Pancreas (tissue), 10 donors: ENCODE results near the gene CBFA2T2. TPM values are rescaled to one million over a fixed set of nuclear protein-coding genes. Genes with fewer than 3 reads are reported as not detected.
"Not testable (repeated sequence)": the region's sequence is repeated elsewhere in the genome, so short reads cannot be mapped to it uniquely, and the experiment has no call there.

Experiments used
- ATAC-seq, 4 donors: fragments of 200-7000 bp; cut with Tn5 transposase; one replicate each; pipeline versions ENCODE4 v1.8.0 to v1.9.1; 2020; ENCODE audit warnings: mild to moderate bottlenecking in 4 of 4, moderate library complexity in 4 of 4
- DNase-seq, 6 donors: peaks; one replicate each; pipeline ENCODE4 v3.0.0-alpha.2; 2020
- FAIRE-seq: peaks from 2 replicates; lab custom pipeline; 2012; peaks lifted over from hg19 to GRCh38; lab: Jason Lieb, UNC
- H3K27ac ChIP-seq, 4 donors: fragments of 200-600 bp; sonication (generic); 1 replicate in 3 of 4; 2 replicates in 1 of 4; pipeline versions ENCODE4 v1.5.0 to v1.8.0; 2020
- H3K27me3 ChIP-seq, 4 donors: fragments of 200-600 bp; one replicate each; pipeline ENCODE4 v1.8.0; 2021
- H3K36me3 ChIP-seq, 3 donors: fragments of 200-600 bp; sonication (generic) in 1 of 3; one replicate each; pipeline versions ENCODE4 v1.5.0 to v1.8.0; 2020 to 2021
- H3K4me1 ChIP-seq, 3 donors: fragments of 200-600 bp; one replicate each; pipeline ENCODE4 v1.8.0; 2021
- H3K4me3 ChIP-seq, 4 donors: fragments of 200-600 bp; sonication (generic) in 2 of 4; one replicate each; pipeline versions ENCODE4 v1.5.0 to v1.8.0; 2020 to 2021
- H3K9me3 ChIP-seq, 4 donors: fragments of 200-600 bp; one replicate each; pipeline ENCODE4 v1.8.0; 2021
- WGBS, 2 donors: extraction: QIAGEN DNeasy Blood & Tissue Kit; methylation state at CpG; one replicate each; pipeline ENCODE4 v1.1.7; 2013; 5-methylcytosine and 5-hydroxymethylcytosine counted together
- intact Hi-C, 3 donors: fragments of 100-400 bp; cut with DNase I; formaldehyde crosslinking; loops; one replicate each; pipeline versions ENCODE4 v1.11.1 to v1.14.2; 2022
- polyA plus RNA-seq, 2 donors: library from polyadenylated mRNA; stranded (reverse); fragments of 200-250 nt; gene quantifications; one replicate each; pipeline ENCODE4 v1.2.3, GENCODE V29; 2013
- total RNA-seq, 6 donors: library from RNA; stranded (reverse); fragmentation: NEBNext Ultra II Directional in 4 of 6; extraction: Animal tissue kit (Norgen Biotek cat#: 25700) in 4 of 6; gene quantifications; one replicate each; pipeline versions ENCODE4 v1.2.1 to v1.2.4, GENCODE V29; 2021 to 2023
- TF ChIP-seq, protein P1 (sequence below), 4 donors: fragments of 200-600 bp; sonication (generic) in 3 of 4; IDR thresholded peaks; one replicate each; pipeline versions ENCODE4 v1.5.0 to v1.8.0; 2021; ENCODE audit warnings: antibody characterized with exemption in 4 of 4
- donor health status: healthy with polysubstance abuse.
- donor health status: DM: no; HTN: no; CAD: no; lungs with moderate emphysema.
- donor health status: DM: no; HTN: no; CAD: no.
- donor health status: control.
- donor health status: control.
- donor health status: Bipolar disorder and iron deficiency.
- donor health status: DM: yes; HTN: yes; CAD: no.
- donor health status: DM: no; HTN: no; CAD: no.
- donor health status: DM: no; HTN: no; CAD: no.
- donor health status: DM: yes; HTN: yes; CAD: no.

Gene CBFA2T2
- total and polyA plus RNA-seq, 8 donors: 4.7 to 11.6 (median 7.5) TPM

- 90 to 93% methylated on average over 9 of the region's 9 CpGs for WGBS, 2 donors
- no peak overlapping the region for H3K4me3 ChIP-seq
- H3K27me3 ChIP-seq: no peaks in the 10 kb centered on the region
- FAIRE-seq (no peak), ATAC-seq (no peak), DNase-seq (no peak)
- intact Hi-C loops: no loop called here
- H3K9me3 ChIP-seq: no peaks in the 10 kb centered on the region
- H3K27ac ChIP-seq: no peak overlapping the region
- TF ChIP-seq, protein P1, sequence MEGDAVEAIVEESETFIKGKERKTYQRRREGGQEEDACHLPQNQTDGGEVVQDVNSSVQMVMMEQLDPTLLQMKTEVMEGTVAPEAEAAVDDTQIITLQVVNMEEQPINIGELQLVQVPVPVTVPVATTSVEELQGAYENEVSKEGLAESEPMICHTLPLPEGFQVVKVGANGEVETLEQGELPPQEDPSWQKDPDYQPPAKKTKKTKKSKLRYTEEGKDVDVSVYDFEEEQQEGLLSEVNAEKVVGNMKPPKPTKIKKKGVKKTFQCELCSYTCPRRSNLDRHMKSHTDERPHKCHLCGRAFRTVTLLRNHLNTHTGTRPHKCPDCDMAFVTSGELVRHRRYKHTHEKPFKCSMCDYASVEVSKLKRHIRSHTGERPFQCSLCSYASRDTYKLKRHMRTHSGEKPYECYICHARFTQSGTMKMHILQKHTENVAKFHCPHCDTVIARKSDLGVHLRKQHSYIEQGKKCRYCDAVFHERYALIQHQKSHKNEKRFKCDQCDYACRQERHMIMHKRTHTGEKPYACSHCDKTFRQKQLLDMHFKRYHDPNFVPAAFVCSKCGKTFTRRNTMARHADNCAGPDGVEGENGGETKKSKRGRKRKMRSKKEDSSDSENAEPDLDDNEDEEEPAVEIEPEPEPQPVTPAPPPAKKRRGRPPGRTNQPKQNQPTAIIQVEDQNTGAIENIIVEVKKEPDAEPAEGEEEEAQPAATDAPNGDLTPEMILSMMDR (IDR thresholded peaks at IDR 0.05): no peak
- no peaks in the 10 kb centered on the region for H3K36me3 ChIP-seq
- H3K4me1 ChIP-seq: peaks cover 11 to 40% (median 35%) of the 10 kb centered on the region in 3 donors
Measured at GRCh38 chr20:33558348-33559144, 68.7 kb downstream of the CBFA2T2 start.

- TF ChIP-seq, protein P1 (IDR thresholded peaks at IDR 0.05): no peak
- H3K36me3 ChIP-seq: no peaks in the 10 kb centered on the region
- ATAC-seq: no peak
Measured at GRCh38 chr20:33559212-33559611, 69.3 kb downstream of the CBFA2T2 start.

DNA sequence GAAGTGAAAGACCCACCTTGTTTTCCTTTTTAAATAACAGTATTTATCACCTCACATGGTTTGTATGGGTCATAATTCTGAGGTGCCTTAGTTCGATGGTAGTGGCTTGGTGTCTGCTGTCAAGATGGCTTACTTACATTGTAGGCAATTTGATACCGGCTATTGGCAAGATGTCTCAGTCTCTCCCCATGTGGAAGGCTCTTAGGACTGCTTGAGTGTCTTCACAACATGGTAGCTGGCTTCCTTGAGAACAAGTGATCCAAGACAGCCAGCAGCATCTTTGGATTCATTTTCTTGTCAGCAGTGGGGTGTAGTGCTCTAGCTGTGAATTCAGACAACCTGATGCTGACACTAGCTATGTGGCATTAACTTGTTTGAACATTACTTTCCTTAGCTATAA, 70.1 kb downstream of the CBFA2T2 start:
- Histone ChIP-seq H3K27me3 (no peaks in the 10 kb centered on the region), H3K36me3 (no peaks in the 10 kb centered on the region), H3K27ac (no peak overlapping the region), H3K4me3 (no peak overlapping the region), H3K4me1 (peaks cover 3 to 30% (median 23%) of the 10 kb centered on the region in 3 donors), H3K9me3 (no peaks in the 10 kb centered on the region)
- FAIRE-seq (no peak), ATAC-seq (no peak), DNase-seq (no peak)
- intact Hi-C loops: no loop called here
- 90 to 91% methylated on average over 2 of the region's 2 CpGs for WGBS, 2 donors
- TF ChIP-seq, protein P1 (IDR thresholded peaks at IDR 0.05): no peak

More at GRCh38 chr20:33559212-33559611, 69.3 kb downstream of the CBFA2T2 start:
- H3K27ac ChIP-seq: no peak overlapping the region
- no peak for FAIRE-seq
- DNase-seq: no peak
- H3K27me3 ChIP-seq: no peaks in the 10 kb centered on the region
- no peaks in the 10 kb centered on the region for H3K9me3 ChIP-seq
- peaks cover 9 to 36% (median 32%) of the 10 kb centered on the region in 3 donors for H3K4me1 ChIP-seq
- intact Hi-C loops: no loop called here
- H3K4me3 ChIP-seq: no peak overlapping the region
- WGBS, 2 donors: 98% methylated on average over 2 of the region's 2 CpGs

GRCh38 chr20:33561053-33561452, 71.2 kb downstream of the CBFA2T2 start:
- DNase-seq, FAIRE-seq, H3K4me3 ChIP-seq, H3K36me3 ChIP-seq, intact Hi-C loops, ATAC-seq, H3K27me3 ChIP-seq, H3K9me3 ChIP-seq, H3K27ac ChIP-seq: not testable (repeated sequence)
- peaks cover 0 to 20% (median 13%) of the 10 kb centered on the region in 3 donors for H3K4me1 ChIP-seq
- 94 to 97% methylated on average over 6 of the region's 6 CpGs for WGBS, 2 donors

GRCh38 chr20:33561692-33562601, 72.1 kb downstream of the CBFA2T2 start:
- H3K27ac ChIP-seq: peak overlapping the region in 2 of 4 donors; percentile 64 to 67

More at GRCh38 chr20:33561692-33562601, 72.1 kb downstream of the CBFA2T2 start:
- intact Hi-C loops: no loop called here
- FAIRE-seq (peak; percentile 23), DNase-seq (peak in 4 of 6 donors; percentile 81 to 84 (median 83)), ATAC-seq (peak; percentile 94 to 98 (median 94))
- TF ChIP-seq, protein P1 (IDR thresholded peaks at IDR 0.05): no peak
- H3K4me1 ChIP-seq: peaks cover 0 to 14% (median 8%) of the 10 kb centered on the region in 3 donors
- H3K36me3 ChIP-seq: no peaks in the 10 kb centered on the region
- no peaks in the 10 kb centered on the region for H3K9me3 ChIP-seq
- H3K4me3 ChIP-seq: peak overlapping the region in 1 of 4 donors; percentile 23
- no peaks in the 10 kb centered on the region for H3K27me3 ChIP-seq
- WGBS, 2 donors: 6 to 7% methylated on average over 5 of the region's 5 CpGs
